Fibroblast of lung (primary cell): ENCODE results near the gene LOC101059915.

Experiments used
- DNase-seq, 2 donors: peaks; one replicate each; pipeline versions ENCODE4 v3.0.0 to v3.0.0-alpha.2; 2010; ENCODE audit warnings: low read depth in 2 of 2
- H2AFZ ChIP-seq: 2 replicates; pipeline ENCODE4 v1.5.1; 2012; ENCODE audit warnings: low read length, control low read depth, inconsistent platforms
- H3K27ac ChIP-seq: 2 replicates; pipeline ENCODE4 v1.5.1; 2011; ENCODE audit warnings: low read length, control low read depth; ENCODE audit not compliant: insufficient read depth
- H3K27me3 ChIP-seq: 2 replicates; pipeline ENCODE4 v1.5.1; 2011; ENCODE audit warnings: mild to moderate bottlenecking, low read length; ENCODE audit not compliant: control insufficient read depth, insufficient read depth
- H3K36me3 ChIP-seq: 2 replicates; pipeline ENCODE4 v1.5.1; 2011; ENCODE audit warnings: low read length; ENCODE audit not compliant: control insufficient read depth, insufficient read depth
- H3K4me1 ChIP-seq: 2 replicates; pipeline ENCODE4 v1.5.1; 2011; ENCODE audit warnings: low read length; ENCODE audit not compliant: control insufficient read depth, insufficient read depth; ENCODE audit errors: extremely low read depth
- H3K4me2 ChIP-seq: 2 replicates; pipeline ENCODE4 v1.5.1; 2011; ENCODE audit warnings: low read length, control low read depth; ENCODE audit not compliant: insufficient read depth; ENCODE audit errors: extremely low read depth
- H3K4me3 ChIP-seq, 4 experiments: fragments of 200-600 bp in 1 of 4; sonication (generic) in 1 of 4; replicated peaks in 1 of 4; 2 replicates each; pipeline ENCODE4 v1.5.1; 2011 to 2016; ENCODE audit warnings: low read length in 4 of 4, low read depth in 3 of 4, mild to moderate bottlenecking in 3 of 4, control low read depth in 2 of 4, inconsistent platforms in 1 of 4, mixed read lengths in 1 of 4; ENCODE audit not compliant: insufficient read depth in 1 of 4; ENCODE audit errors: control extremely low read depth in 1 of 4
- H3K79me2 ChIP-seq: 2 replicates; pipeline ENCODE4 v1.5.1; 2012; ENCODE audit warnings: mild to moderate bottlenecking, low read length, inconsistent platforms; ENCODE audit not compliant: control insufficient read depth, insufficient read depth
- H3K9ac ChIP-seq: 2 replicates; pipeline ENCODE4 v1.5.1; 2011; ENCODE audit warnings: mild to moderate bottlenecking, low read length, control low read depth; ENCODE audit not compliant: insufficient read depth
- H3K9me3 ChIP-seq: 2 replicates; pipeline ENCODE4 v1.5.1; 2012; ENCODE audit warnings: low read depth, low read length; ENCODE audit not compliant: control insufficient read depth, insufficient read depth
- H4K20me1 ChIP-seq: 2 replicates; pipeline ENCODE4 v1.5.1; 2011; ENCODE audit warnings: low read length; ENCODE audit not compliant: control insufficient read depth, insufficient read depth; ENCODE audit errors: extremely low read depth
- CTCF ChIP-seq, 2 donors: IDR thresholded peaks in 1 of 2; conservative IDR thresholded peaks in 1 of 2; 1 replicate in 1 of 2; 2 replicates in 1 of 2; pipeline ENCODE4 v1.5.1; 2011 to 2012; ENCODE audit warnings: low read length in 2 of 2, control low read depth in 1 of 2, inconsistent platforms in 1 of 2, low read depth in 1 of 2, mild to moderate bottlenecking in 1 of 2
- EZH2 ChIP-seq: IDR thresholded peaks from 2 replicates; pipeline ENCODE4 v1.5.1; 2012; ENCODE audit warnings: low read length, control low read depth, mild to moderate bottlenecking; ENCODE audit errors: missing control alignments

Gene LOC101059915

DNA sequence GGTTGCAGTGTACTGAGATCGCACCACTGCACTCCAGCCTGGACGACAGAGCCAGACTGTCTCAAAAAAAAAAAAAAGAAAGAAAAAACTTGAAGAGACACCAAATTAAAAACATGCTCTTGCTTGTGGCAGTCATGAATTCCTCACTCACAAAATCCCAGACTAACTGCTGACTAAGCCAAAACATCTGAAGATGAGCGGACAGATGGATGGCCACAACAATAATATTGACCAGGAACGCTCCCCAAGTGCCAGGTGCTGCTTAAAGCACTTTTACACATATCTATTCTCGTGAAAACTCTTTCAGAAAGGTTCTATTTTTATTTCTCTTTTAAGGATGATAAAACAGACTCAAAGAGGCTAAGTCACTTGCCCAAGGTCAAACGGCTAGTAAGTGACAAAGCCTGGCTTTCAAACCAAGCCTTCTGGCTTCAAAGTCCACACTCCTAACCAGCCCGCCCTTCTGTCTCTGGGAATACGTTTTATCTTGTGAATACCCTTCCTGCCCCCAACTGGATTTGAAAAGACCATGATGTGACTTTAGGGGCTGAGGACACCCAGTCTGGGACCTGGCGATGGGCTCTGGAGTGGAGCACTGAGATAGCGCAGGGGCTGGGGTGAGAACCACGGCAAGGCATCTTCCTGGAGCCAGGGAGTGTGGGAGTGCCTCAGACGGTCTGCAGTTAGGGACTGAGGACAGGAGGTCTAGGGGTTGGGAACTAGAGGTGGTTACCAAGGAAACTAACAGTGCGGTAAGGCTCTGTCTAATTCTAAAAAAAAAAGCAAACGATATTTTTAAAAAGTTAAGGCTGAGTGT, 39.5 kb upstream of the LOC101059915 start:
- Histone ChIP-seq H2AFZ (no peak overlapping the region), H4K20me1 (no peaks in the 10 kb centered on the region), H3K4me2 (no peak overlapping the region), H3K36me3 (no peaks in the 10 kb centered on the region), H3K4me1 (peaks cover 3% of the 10 kb centered on the region), H3K4me3 (no peak overlapping the region), H3K27ac (no peak overlapping the region), H3K27me3 (no peaks in the 10 kb centered on the region), H3K9me3 (no peaks in the 10 kb centered on the region), H3K79me2 (no peaks in the 10 kb centered on the region), H3K9ac (no peak overlapping the region)
- DNase-seq: no peak
- TF ChIP-seq CTCF (conservative IDR thresholded peaks at IDR 0.05 in 1 of 2, IDR thresholded peaks at IDR 0.05 in 1 of 2; ENCODE audit: low read depth in 1 of 2, low read length in 2 of 2): no peak
- no peak for TF ChIP-seq EZH2

DNA sequence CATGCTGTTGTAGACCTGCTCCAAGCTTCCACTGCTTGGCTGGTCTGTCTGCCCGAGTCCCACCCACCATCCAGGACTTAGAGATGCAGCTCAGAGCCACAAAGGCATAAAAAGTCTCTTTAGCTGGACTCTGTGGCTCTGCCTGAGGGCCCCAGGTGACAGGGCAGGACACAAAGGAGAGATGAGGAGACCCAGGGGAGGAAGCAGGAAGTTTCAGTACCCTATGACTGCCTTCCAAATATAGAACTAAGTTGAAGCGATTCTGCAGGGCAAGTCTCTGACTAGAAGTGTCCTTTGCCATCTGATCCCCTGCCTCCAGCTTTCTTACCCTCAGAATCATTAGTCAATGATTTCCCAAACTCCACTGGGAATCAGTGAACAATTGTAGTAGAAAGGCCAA, 37.9 kb upstream of the LOC101059915 start:
- Histone ChIP-seq H3K36me3 (no peaks in the 10 kb centered on the region), H3K27me3 (no peaks in the 10 kb centered on the region), H3K4me1 (no peaks in the 10 kb centered on the region), H2AFZ (no peak overlapping the region), H3K4me3 (no peak overlapping the region), H3K4me2 (no peak overlapping the region), H4K20me1 (no peaks in the 10 kb centered on the region), H3K9ac (no peak overlapping the region), H3K27ac (no peak overlapping the region), H3K9me3 (no peaks in the 10 kb centered on the region), H3K79me2 (no peaks in the 10 kb centered on the region)
- no peak for DNase-seq
- TF ChIP-seq CTCF (conservative IDR thresholded peaks at IDR 0.05 in 1 of 2, IDR thresholded peaks at IDR 0.05 in 1 of 2; ENCODE audit: low read depth in 1 of 2, low read length in 2 of 2): no peak
- no peak for TF ChIP-seq EZH2

GRCh38 chrX:71632923-71633657, 34.3 kb upstream of the LOC101059915 start:
- Histone ChIP-seq H3K4me1 (no peaks in the 10 kb centered on the region), H3K9me3 (no peaks in the 10 kb centered on the region), H3K27ac (no peak overlapping the region), H3K9ac (no peak overlapping the region), H3K4me3 (no peak overlapping the region), H4K20me1 (no peaks in the 10 kb centered on the region), H3K79me2 (no peaks in the 10 kb centered on the region), H3K36me3 (no peaks in the 10 kb centered on the region), H3K27me3 (no peaks in the 10 kb centered on the region), H3K4me2 (no peak overlapping the region), H2AFZ (no peak overlapping the region)
- TF ChIP-seq CTCF (conservative IDR thresholded peaks at IDR 0.05 in 1 of 2, IDR thresholded peaks at IDR 0.05 in 1 of 2; ENCODE audit: low read depth in 1 of 2, low read length in 2 of 2): no peak
- no peak for TF ChIP-seq EZH2
- no peak for DNase-seq
